Testis (tissue), 3 donors: ENCODE measurements around the gene FZD1. TPM values are rescaled to one million over a fixed set of nuclear protein-coding genes. Genes with fewer than 3 reads are reported as not detected.

ENCODE experiments used
- DNase-seq: peaks from one replicate; pipeline ENCODE4 v3.0.0-alpha.2; 2019
- H3K27ac ChIP-seq, 2 donors: fragments of 200-600 bp; sonication (generic); one replicate each; pipeline ENCODE4 v1.5.1; 2019
- H3K27me3 ChIP-seq: fragments of 200-600 bp; sonication (generic); one replicate; pipeline ENCODE4 v1.5.1; 2019
- H3K36me3 ChIP-seq: fragments of 200-600 bp; sonication (generic); one replicate; pipeline ENCODE4 v1.5.1; 2017; ENCODE audit warnings: low read depth; ENCODE audit errors: missing control alignments
- H3K4me1 ChIP-seq: fragments of 200-600 bp; sonication (generic); one replicate; pipeline ENCODE4 v1.5.1; 2019
- H3K4me3 ChIP-seq, 2 donors: fragments of 200-600 bp; sonication (generic); one replicate each; pipeline ENCODE4 v1.5.1; 2017 to 2019
- H3K9me3 ChIP-seq: fragments of 200-600 bp; sonication (generic); one replicate; pipeline ENCODE4 v1.5.1; 2017
- POLR2A ChIP-seq: fragments of 450-650 bp; IDR thresholded peaks from one replicate; pipeline ENCODE4 v1.6.1; 2017; ENCODE audit warnings: antibody characterized with exemption, mild to moderate bottlenecking, moderate library complexity
- WGBS, 2 donors: methylation state at CpG; one replicate each; pipeline ENCODE4 v1.1.5; 2018; 5-methylcytosine and 5-hydroxymethylcytosine counted together
- intact Hi-C: fragments of 100-400 bp; cut with DNase I; formaldehyde crosslinking; loops from one replicate; pipeline ENCODE4 v1.15.1; 2023; ENCODE audit warnings: low total_unique reads
- polyA plus RNA-seq: library from polyadenylated mRNA; stranded (reverse); fragments of 350-450 nt; fragmentation: Illumina TruSeq; extraction: RNeasy Lipid Tissue Mini Kit (QIAGEN cat#74804); gene quantifications from one replicate; pipeline ENCODE4 v1.2.3, GENCODE V29; 2014; ENCODE audit warnings: low read depth, low replicate concordance; ENCODE audit not compliant: insufficient read depth
- total RNA-seq, 2 donors: library from RNA; depleted of rRNA; stranded (reverse); fragments of >200 nt; gene quantifications; one replicate each; pipeline ENCODE4 v1.2.3, GENCODE V29; 2016
- TF ChIP-seq, protein P1 (sequence below), 3 experiments: fragments of 450-650 bp in 2 of 3; fragments of 200-600 bp in 1 of 3; sonication (generic) in 1 of 3; IDR thresholded peaks; one replicate each; pipeline ENCODE4 v1.5.1; 2016 to 2019; ENCODE audit warnings: antibody characterized with exemption in 3 of 3, mild to moderate bottlenecking in 2 of 3, moderate library complexity in 1 of 3

The FZD1 gene
- total and polyA plus RNA-seq, 3 donors from 2014 or later: 5.9 to 9.5 (median 6.9) TPM

DNA sequence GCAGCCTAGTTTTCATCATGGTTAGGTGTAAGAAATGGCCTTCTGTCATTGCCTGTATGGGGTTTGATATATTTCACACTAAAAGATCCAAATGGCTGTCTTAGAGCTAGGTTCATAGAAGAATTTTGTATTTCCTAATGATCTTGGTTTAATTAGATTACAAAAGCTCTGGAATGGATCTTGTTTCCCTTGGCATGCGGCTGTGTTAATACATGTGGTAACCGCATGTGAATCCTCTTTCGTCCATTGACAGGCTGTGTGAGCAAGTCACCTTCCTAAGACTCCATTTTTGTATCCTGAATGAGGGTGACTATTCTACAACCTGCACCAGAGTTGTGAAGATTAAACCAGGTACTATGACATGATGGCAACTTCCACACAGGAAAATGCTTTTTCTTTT is 12.4 kb upstream of the FZD1 start:
- no peaks in the 10 kb centered on the region for H3K36me3 ChIP-seq
- TF ChIP-seq, protein P1, sequence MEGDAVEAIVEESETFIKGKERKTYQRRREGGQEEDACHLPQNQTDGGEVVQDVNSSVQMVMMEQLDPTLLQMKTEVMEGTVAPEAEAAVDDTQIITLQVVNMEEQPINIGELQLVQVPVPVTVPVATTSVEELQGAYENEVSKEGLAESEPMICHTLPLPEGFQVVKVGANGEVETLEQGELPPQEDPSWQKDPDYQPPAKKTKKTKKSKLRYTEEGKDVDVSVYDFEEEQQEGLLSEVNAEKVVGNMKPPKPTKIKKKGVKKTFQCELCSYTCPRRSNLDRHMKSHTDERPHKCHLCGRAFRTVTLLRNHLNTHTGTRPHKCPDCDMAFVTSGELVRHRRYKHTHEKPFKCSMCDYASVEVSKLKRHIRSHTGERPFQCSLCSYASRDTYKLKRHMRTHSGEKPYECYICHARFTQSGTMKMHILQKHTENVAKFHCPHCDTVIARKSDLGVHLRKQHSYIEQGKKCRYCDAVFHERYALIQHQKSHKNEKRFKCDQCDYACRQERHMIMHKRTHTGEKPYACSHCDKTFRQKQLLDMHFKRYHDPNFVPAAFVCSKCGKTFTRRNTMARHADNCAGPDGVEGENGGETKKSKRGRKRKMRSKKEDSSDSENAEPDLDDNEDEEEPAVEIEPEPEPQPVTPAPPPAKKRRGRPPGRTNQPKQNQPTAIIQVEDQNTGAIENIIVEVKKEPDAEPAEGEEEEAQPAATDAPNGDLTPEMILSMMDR (IDR thresholded peaks at IDR 0.05): no peak
- no peak for TF ChIP-seq POLR2A
- WGBS, 2 donors: 86 to 97% methylated on average over 3 of the region's 3 CpGs
- no peaks in the 10 kb centered on the region for H3K9me3 ChIP-seq
- H3K27ac ChIP-seq: no peak overlapping the region
- no peaks in the 10 kb centered on the region for H3K4me1 ChIP-seq
- intact Hi-C loops: no loop called here
- H3K27me3 ChIP-seq: no peaks in the 10 kb centered on the region
- DNase-seq: no peak
- no peak overlapping the region for H3K4me3 ChIP-seq

DNA sequence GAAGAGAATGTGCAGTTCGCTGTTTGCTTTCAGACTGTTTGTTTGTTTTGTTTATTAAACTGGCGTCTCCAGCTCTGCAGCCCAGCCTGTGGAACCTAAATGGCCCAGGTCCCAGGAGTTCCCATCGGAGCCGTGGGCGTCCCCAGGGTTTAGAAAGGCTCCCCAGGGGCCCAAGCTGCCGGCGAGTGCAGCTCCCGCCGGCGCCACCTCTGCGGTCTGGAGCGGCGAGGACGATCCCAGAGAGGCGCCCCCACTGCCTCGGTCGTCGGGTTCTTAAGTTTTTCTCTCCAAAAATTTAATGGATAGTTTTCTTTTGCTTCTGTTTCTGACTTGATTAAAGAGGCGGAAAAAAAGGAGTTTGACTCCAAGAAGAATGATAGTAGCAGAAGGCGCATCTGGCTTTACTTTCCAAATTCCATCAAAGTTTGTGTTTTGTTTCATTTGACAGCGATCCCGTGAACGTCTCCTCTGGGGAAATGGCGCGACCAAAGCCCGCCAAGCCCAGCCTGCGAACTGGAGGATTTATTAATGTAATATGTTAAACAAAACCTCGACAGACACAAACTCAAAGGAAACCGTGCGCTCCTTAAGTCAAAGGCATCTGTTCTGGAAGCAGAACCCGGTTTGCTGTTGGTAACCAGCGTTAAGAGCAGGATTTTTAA is 718 bp upstream of the FZD1 start:
- peaks cover 10% of the 10 kb centered on the region for H3K4me1 ChIP-seq
- no peaks in the 10 kb centered on the region for H3K36me3 ChIP-seq
- TF ChIP-seq, protein P1 (IDR thresholded peaks at IDR 0.05): no peak
- no peak for TF ChIP-seq POLR2A
- H3K9me3 ChIP-seq: no peaks in the 10 kb centered on the region
- no peaks in the 10 kb centered on the region for H3K27me3 ChIP-seq
- intact Hi-C loops: no loop called here
- 0 to 1% methylated on average over 32 of the region's 32 CpGs for WGBS, 2 donors
- peak; percentile 44 for DNase-seq
- H3K4me3 ChIP-seq: peak overlapping the region; percentile 75 to 82
- H3K27ac ChIP-seq: peak overlapping the region; percentile 87 to 96

DNA sequence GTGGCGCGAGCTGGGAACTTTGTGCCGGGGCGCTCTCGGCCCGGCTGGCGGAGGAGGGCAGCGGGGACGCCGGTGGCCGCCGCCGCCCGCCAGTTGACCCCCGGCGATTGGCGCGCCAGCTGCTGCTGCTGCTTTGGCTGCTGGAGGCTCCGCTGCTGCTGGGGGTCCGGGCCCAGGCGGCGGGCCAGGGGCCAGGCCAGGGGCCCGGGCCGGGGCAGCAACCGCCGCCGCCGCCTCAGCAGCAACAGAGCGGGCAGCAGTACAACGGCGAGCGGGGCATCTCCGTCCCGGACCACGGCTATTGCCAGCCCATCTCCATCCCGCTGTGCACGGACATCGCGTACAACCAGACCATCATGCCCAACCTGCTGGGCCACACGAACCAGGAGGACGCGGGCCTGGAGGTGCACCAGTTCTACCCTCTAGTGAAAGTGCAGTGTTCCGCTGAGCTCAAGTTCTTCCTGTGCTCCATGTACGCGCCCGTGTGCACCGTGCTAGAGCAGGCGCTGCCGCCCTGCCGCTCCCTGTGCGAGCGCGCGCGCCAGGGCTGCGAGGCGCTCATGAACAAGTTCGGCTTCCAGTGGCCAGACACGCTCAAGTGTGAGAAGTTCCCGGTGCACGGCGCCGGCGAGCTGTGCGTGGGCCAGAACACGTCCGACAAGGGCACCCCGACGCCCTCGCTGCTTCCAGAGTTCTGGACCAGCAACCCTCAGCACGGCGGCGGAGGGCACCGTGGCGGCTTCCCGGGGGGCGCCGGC is 870 bp downstream of the FZD1 start:
- peak; percentile 63 for DNase-seq
- peak overlapping the region; percentile 87 to 96 for H3K27ac ChIP-seq
- peak overlapping the region; percentile 75 to 82 for H3K4me3 ChIP-seq
- no peaks in the 10 kb centered on the region for H3K9me3 ChIP-seq
- intact Hi-C loops: no loop called here
- H3K36me3 ChIP-seq: no peaks in the 10 kb centered on the region
- H3K4me1 ChIP-seq: peaks cover 10% of the 10 kb centered on the region
- H3K27me3 ChIP-seq: no peaks in the 10 kb centered on the region
- WGBS, 2 donors: 0% methylated on average over 43 of the region's 78 CpGs; no CpG with 5 or more reads in 1 of the 2 donors
- no peak for TF ChIP-seq POLR2A
- TF ChIP-seq, protein P1 (IDR thresholded peaks at IDR 0.05): no peak

DNA sequence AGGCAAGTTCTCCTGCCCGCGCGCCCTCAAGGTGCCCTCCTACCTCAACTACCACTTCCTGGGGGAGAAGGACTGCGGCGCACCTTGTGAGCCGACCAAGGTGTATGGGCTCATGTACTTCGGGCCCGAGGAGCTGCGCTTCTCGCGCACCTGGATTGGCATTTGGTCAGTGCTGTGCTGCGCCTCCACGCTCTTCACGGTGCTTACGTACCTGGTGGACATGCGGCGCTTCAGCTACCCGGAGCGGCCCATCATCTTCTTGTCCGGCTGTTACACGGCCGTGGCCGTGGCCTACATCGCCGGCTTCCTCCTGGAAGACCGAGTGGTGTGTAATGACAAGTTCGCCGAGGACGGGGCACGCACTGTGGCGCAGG is 1.4 kb downstream of the FZD1 start:
- TF ChIP-seq POLR2A: no peak
- TF ChIP-seq, protein P1 (IDR thresholded peaks at IDR 0.05): no peak
- Histone ChIP-seq H3K4me3 (peak overlapping the region; percentile 75 to 82), H3K4me1 (peaks cover 10% of the 10 kb centered on the region), H3K36me3 (no peaks in the 10 kb centered on the region), H3K27me3 (no peaks in the 10 kb centered on the region), H3K27ac (peak overlapping the region; percentile 58 to 96), H3K9me3 (no peaks in the 10 kb centered on the region)
- DNase-seq: no peak
- WGBS, 2 donors: 29% methylated on average over 26 of the region's 31 CpGs; no CpG with 5 or more reads in 1 of the 2 donors
- intact Hi-C loops: no loop called here
